Measurements from ENCODE around the gene HSPA12B.

Gene HSPA12B

GRCh38 chr20:3798373-3798768 is 65.9 kb downstream of the HSPA12B start:
- Mint-ChIP-seq H3K27me3 (no peaks in the 10 kb centered on the region), H3K9me3 (no peaks in the 10 kb centered on the region), H3K27ac (peak overlapping the region; percentile 89), H3K36me3 (ENCODE audit: low read depth) (peaks cover 32% of the 10 kb centered on the region), H3K4me1 (ENCODE audit: low read depth) (peaks cover 70% of the 10 kb centered on the region), H3K4me3 (peak overlapping the region; percentile 91)

- Mint-ChIP-seq H3K27ac (peak overlapping the region; percentile 89), H3K4me1 (ENCODE audit: low read depth) (peaks cover 74% of the 10 kb centered on the region), H3K4me3 (peak overlapping the region; percentile 91), H3K9me3 (no peaks in the 10 kb centered on the region), H3K27me3 (no peaks in the 10 kb centered on the region), H3K36me3 (ENCODE audit: low read depth) (peaks cover 37% of the 10 kb centered on the region)
These were observed 66.4 kb downstream of the HSPA12B start for GRCh38 chr20:3798908-3799248.

GRCh38 chr20:3800256-3800877 is 67.9 kb downstream of the HSPA12B start:
- H3K4me3 Mint-ChIP-seq, result no peak overlapping the region
- peaks cover 78% of the 10 kb centered on the region for H3K4me1 Mint-ChIP-seq (ENCODE audit: low read depth)
- H3K36me3 Mint-ChIP-seq (ENCODE audit: low read depth), result peaks cover 48% of the 10 kb centered on the region
- H3K9me3 Mint-ChIP-seq, result no peaks in the 10 kb centered on the region
- H3K27ac Mint-ChIP-seq, result no peak overlapping the region
- no peaks in the 10 kb centered on the region for H3K27me3 Mint-ChIP-seq

- H3K36me3 Mint-ChIP-seq (ENCODE audit: low read depth), result peaks cover 53% of the 10 kb centered on the region
- no peak overlapping the region for H3K4me3 Mint-ChIP-seq
- no peak overlapping the region for H3K27ac Mint-ChIP-seq
- no peaks in the 10 kb centered on the region for H3K27me3 Mint-ChIP-seq
- H3K9me3 Mint-ChIP-seq, result no peaks in the 10 kb centered on the region
- peaks cover 75% of the 10 kb centered on the region for H3K4me1 Mint-ChIP-seq (ENCODE audit: low read depth)
These were observed 68.4 kb downstream of the HSPA12B start for GRCh38 chr20:3800878-3801260.

GRCh38 chr20:3801299-3801698 is 68.8 kb downstream of the HSPA12B start:
- peaks cover 58% of the 10 kb centered on the region for H3K36me3 Mint-ChIP-seq (ENCODE audit: low read depth)
- H3K4me1 Mint-ChIP-seq (ENCODE audit: low read depth), result peaks cover 75% of the 10 kb centered on the region
- no peaks in the 10 kb centered on the region for H3K27me3 Mint-ChIP-seq
- H3K27ac Mint-ChIP-seq, result peak overlapping the region; percentile 55
- H3K9me3 Mint-ChIP-seq, result no peaks in the 10 kb centered on the region
- H3K4me3 Mint-ChIP-seq, result no peak overlapping the region

GRCh38 chr20:3801846-3802245 is 69.4 kb downstream of the HSPA12B start:
- peaks cover 73% of the 10 kb centered on the region for H3K4me1 Mint-ChIP-seq (ENCODE audit: low read depth)
- H3K36me3 Mint-ChIP-seq (ENCODE audit: low read depth), result peaks cover 60% of the 10 kb centered on the region
- H3K9me3 Mint-ChIP-seq, result no peaks in the 10 kb centered on the region
- H3K27me3 Mint-ChIP-seq, result no peaks in the 10 kb centered on the region
- H3K27ac Mint-ChIP-seq, result no peak overlapping the region
- no peak overlapping the region for H3K4me3 Mint-ChIP-seq
